GM18526 (cell line): Measurements from ENCODE around the gene AKR7A3.
"Not testable (repeated sequence)": the region's sequence is repeated elsewhere in the genome, so short reads cannot be mapped to it uniquely, and the experiment has no call there.

Experiments
- POLR2A ChIP-seq: IDR thresholded peaks from 3 replicates; pipeline ENCODE4 v1.6.1; 2011; ENCODE audit not compliant: insufficient read length; ENCODE audit errors: extremely low read depth

AKR7A3 gene

DNA sequence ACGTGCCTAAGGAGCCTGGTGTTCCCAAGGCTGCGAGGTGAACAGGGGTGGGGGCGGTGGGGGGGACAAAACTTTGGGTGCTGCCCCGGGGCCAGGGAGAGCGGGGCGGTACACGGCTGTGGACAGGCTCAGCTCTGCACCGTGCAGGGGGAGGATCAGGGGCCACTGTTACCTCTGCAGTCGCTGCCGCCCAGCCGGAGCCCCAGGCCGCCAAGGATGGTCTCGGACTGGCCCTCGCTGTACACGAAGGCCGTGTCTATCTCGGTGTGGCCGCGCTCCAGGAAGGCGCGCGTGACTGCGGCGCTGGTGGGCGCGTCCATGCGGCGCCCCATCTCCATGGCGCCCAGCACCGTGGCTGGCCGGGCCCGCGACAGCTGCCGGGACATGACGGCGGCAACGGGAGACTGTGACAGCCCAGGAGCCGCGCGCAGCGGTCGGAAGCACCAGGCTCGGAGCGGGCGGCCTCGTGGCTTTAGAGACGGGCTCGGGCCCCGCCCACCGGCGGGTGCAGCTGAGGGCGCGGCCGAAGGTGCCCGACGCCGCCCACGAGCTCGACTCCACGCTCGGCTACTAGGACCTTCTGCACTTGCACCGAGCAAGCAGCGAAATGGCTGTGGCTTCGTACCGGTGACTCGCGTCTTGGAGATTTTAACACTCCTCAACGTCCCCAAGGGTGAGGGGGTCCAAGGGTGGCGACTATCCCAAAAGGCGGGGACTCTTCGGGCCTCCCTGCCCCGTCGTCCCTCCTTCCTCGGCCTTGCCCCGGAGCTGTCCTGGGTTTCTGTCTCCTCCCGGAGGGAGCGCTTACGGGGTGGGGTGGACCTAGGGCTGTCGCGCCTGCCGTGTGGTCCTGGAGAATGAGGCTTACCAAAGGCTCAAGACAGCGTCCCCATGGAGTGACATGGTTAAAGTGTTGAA is at the start of gene AKR7A3:
Gene AKR7A3 (minus strand): TSS at position 447 of the 918 bp plus-strand sequence. CDS start 61 bp downstream, at position 386.
- not testable (repeated sequence) for TF ChIP-seq POLR2A

DNA sequence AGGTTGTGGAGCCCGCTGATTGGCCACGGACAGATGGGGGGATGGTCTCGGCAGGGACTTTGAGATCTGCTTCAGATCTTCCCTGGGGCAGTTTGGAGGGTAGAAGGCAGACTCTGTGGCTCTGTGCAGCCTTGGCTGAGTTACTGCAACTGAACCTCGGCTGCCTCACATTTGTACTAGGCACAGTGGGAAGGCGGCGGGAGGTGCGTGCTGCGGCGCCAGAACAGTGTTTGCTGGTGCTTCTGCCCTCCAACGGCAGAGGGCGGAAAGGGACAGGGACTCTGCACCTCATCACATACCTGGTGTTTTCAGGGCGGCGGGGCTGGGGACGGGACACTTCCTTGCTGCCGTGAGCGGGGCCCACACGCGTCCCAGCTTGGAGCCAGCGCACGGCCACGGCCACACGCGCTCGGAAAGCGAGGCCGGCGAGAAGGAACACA is 49.8 kb upstream of the AKR7A3 start:
- TF ChIP-seq POLR2A, result no peak

DNA sequence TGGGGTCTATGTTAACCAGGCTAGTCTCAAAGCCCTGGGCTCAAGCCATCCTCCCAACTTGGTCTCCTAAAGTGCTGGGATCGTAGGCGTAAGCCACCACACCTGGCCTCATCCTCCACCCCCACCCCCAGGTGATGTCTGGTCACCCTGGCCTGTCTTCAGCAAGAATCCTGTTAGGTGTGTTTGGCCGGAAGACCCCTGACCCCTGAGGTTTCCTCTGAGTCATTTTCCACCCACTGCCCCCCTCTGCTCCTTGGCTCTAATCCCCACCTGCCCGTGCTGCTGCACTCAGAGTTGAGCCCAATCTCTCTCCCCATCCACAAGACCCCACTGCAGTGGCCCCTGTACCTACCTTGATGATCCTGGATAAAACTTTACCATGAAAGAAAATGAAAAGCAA is 48.7 kb upstream of the AKR7A3 start:
- no peak for TF ChIP-seq POLR2A

DNA sequence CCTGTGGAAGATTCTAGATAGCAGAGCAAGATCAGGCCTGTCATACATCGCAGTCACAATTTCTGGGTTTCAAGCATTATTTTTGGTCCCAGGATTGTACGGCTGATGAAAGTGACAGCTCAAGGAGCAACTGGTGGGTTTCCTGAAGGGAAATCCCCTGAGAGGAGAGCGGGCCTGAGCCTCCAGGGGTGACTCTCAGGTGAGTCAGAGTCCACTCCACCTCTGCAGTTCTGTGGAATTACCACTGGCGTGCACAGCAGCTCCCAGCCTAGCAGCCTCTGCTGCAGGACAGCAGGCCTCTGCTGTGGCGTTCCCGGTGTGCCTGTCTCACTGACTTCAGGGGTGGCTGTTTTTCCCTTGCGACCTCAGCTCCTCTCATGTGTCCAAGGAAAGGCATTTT is 48.0 kb upstream of the AKR7A3 start:
- TF ChIP-seq POLR2A, result no peak

DNA sequence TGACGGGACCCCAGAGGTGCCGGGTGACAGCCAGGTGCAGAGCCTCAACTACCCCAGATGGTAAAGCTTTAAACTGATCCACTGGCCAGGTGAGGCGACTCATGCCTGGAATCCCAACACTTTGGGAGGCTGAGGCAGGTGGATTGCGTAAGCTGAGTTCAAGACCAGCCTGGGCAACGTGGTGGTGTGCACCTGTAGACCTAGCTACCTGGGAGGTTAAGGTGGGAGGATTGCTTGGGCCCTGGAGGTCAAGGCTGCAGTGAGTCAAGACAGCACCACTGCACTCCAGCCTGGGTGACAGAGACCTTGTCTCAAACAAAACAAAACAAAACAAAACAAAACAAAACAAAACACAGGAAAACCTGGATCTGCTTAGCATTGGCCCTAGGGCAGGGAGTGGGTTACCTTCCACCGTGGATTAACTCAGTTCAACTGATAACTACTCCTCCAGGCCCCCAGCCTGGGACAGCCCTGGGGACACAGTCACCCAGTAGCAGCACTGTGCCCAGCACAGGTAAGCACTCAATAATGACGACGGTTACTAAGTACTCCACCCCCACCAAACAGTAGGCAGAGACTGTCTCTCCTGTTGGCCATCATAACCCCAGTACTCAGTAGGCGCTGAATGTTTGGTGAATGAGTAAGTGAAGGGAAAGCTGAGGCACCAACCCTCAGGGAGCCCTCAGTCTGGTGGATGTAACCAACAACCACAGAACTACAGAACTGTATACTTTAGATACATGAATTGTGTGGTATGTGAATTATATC is 45.2 kb upstream of the AKR7A3 start:
- TF ChIP-seq POLR2A, result no peak

DNA sequence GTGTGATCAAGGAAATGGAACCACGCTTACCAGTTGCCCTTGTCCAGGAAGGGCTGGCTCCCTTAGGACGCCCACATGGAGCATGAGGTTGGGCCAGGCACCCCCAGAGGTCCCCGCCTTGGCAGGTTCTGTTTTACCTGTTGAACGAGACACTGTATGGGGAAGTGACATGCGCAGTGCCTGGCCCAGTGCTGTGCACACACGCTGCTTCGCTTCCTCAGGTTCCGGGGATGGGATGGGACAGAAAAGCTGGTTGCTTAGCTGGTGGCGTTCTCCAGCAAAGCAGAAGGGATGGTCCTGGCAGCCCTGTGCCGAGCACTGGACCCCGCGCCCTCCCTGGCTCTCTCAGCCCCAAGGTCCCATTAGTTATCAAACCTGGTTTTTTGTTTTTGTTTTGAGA is 44.3 kb upstream of the AKR7A3 start:
- TF ChIP-seq POLR2A, result no peak

DNA sequence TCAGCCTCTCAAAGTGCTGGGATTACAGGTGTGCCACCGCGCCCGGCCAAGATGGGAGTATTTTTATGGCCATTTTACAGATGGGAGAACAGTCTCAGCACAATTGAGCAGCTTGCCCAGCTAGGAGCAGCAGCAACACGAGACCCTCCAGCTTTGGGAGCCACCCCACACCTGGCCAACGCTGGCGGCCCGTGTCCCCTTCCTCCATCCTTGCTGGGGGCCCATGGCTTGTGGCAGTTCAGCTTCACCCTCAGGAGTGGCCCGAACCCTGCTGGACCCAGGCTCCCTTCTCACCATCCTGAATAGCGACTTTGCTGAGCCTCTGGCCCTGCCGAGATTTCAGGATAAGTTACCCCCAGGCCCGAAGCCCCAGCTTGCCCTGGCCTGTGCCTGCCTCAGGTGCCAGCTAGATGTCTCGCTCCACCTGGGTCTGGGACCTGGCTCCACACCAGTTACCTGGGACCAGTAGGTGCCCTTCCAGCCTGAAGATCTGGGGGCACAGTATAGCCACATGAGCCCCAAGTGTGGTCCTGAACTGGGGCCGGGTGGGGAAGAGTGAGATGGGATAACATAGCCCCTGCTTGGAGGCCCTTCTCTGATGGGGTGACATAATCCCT is 42.8 kb upstream of the AKR7A3 start:
- TF ChIP-seq POLR2A, result no peak

DNA sequence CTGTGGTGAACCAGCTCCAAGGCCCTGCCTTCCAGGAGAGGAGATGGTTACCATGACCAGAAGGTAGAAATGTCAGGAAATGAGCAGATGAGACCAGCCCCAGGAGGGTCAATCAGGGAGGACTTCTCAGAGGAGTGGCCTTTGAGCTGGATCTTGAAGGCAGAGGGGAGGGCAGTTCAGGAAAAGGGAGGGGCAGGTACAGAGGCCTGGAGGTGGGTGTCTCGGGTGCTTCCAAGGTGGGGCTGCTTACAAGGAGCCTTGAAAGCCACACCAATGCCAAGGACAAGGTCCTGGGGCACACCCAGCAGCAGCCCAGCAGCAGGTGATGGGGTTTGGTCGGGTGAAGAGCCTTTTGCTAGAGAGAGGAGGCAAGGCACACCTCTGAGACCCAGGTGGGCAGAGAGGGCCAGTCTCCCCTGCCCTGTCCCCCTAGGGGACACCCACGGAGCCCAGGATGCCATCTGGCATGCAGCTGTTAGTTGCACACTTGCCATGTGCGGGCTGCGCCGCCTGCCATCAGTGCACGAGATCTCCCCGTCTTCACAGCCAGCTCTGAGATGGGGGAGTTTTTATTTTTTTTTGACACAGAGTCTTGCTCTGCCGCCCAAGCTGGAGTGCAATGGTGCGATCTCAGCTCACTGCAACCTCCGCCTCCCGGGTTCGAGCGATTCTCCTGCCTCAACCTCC is 42.0 kb upstream of the AKR7A3 start:
- TF ChIP-seq POLR2A, result no peak

DNA sequence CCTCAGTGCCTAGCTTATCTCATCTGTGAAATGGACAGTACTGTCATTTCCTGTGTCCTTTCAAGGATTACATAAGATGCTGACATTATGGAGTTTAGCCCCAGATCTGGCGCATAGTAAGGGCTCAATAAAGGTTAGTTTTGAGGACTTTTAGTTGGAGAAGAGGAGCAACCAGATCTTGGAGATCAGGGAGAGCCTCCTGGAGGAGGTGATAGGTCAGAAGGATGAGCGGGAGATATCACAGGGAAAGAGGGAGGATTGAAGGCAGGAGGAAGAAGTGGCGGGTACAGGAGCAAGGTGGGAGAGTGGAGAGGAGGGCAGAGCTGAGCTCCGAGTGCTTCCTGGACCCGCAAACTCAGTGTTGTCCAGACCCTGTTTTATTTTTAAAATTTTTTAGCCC is 41.0 kb upstream of the AKR7A3 start:
- TF ChIP-seq POLR2A, result no peak

DNA sequence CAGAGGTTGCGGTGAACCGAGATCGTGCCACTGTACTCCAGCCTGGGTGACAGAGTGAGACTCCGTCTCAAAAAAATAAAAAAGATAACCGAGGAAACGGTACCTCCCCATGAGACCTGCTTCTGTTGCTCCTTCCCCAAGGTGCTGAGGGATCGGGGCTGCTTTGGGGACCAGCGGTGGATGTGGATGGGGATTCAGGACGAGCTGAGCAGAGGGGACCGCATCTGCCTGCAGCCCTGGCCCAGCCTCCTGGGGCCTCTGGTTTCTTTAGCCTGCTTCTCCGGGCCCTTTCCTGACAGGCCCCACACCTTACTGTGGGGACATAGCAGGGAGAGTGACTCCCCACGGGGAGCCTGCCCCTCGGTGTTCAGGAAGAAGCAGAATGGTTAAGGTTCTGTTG is 40.6 kb upstream of the AKR7A3 start:
- TF ChIP-seq POLR2A, result no peak

DNA sequence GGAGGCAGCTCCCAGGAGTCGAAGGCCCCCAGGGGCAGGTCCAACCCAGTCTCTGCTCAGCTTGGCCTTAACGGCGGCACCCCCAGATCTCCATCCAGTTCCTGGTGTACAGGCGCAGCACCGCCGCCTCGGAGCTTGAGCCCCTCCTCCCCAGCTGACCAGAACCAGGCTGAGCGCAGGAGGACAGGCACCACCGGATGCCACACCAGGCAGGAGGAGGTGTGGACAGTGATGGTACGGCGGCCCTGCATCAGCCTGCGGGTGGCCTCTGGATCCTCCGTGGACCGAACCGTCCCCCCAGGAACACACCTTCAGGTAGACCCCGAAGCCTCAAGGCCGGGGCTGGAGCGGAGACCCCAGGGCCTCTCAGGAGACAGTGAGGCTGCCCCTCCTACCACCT is 39.9 kb upstream of the AKR7A3 start:
- no peak for TF ChIP-seq POLR2A

DNA sequence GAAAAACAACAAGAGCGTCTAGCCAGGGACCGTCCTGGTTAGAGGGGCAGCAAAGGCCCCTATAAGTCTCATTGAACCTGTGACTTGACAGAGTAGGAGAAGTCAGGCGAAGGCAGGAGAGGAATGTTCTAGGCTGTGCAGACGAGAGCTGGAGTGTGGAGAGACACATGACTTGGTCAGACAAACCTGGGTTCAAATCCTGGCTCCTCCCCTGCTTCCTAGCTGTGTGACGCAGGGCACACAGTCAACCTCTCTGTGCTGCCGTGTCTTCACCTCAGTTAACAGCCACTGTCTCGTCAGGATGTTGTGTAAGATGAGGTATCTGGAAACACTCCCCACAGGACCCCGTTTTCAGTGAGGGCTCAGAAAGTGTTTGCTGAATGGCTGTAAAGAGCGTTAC is 39.2 kb upstream of the AKR7A3 start:
- TF ChIP-seq POLR2A, result no peak

DNA sequence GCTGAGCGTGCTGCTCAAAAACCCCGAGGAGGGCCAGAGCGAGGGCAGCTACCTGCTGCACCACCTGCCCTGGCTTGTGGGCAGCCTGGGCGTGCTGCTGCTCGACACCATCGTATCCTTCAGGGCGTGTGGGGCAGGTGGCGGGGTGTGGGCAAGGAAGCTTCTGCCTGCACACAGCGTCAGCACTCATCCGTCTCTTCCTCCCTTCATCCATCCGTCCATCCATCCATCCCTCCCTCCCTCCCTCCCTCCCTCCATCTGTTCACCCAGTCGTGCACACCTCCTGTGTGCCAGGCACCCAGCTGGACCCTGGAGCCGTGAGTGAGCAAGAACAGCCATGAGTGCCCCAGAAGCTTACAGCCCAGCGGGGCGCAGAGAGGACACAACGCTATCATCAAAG is 38.7 kb upstream of the AKR7A3 start:
- no peak for TF ChIP-seq POLR2A

DNA sequence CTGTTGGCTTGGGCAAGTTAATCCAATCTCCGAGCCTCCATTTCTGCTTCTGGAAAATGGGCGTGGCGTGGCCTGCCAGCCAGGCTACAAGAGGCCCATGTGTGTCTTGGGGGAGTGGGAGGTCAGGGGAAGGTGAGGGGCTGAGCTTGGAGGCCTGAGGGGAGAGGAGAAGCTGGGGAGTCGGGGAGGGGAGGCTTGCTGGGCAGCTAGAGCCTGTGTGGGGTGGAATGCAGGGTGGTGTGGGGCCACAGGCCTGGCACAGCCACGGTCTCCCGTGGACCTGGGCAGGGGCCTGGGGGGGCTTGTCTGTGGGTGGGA is 38.1 kb upstream of the AKR7A3 start:
- TF ChIP-seq POLR2A, result no peak
